Activated CD8-positive, alpha-beta memory T cell treated with anti-CD3 and anti-CD28 coated beads for 4 hours (primary cell): ENCODE results near the gene POLL.
"Not testable (repeated sequence)": the region's sequence is repeated elsewhere in the genome, so short reads cannot be mapped to it uniquely, and the experiment has no call there.

Experiments
- DNase-seq, 2 donors: peaks; one replicate each; pipeline ENCODE4 v3.0.0-alpha.2; 2020; ENCODE audit warnings: low read depth in 2 of 2

The POLL gene

GRCh38 chr10:101611096-101611905 lies 23.2 kb upstream of the POLL start:
- no peak for DNase-seq

DNA sequence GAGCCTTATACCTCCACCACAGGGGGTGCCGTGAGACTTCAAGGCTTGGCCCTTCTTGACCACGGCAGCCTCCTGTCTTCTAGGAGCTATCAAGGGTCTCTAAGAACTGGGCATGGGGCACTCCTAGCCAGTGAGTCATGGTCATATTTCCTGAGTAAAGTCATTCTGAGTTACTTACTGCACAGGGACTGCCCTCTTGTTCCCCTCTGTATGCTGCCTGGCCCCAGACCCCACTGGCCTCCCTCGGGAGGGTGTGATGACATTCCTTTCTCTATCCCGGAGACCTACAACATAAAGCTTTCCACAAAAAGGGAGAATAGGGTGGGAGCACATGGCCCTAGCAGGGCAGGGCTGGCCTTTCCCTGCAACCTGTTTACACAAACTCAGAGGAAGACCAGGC lies 21.4 kb upstream of the POLL start:
- DNase-seq: no peak

- DNase-seq: no peak
These were observed 19.1 kb upstream of the POLL start for GRCh38 chr10:101607124-101607523.

GRCh38 chr10:101602761-101603398 lies 14.8 kb upstream of the POLL start:
- DNase-seq: no peak

- DNase-seq: no peak
These were observed 13.5 kb upstream of the POLL start for GRCh38 chr10:101601541-101601940.

GRCh38 chr10:101597091-101597900 lies 9.2 kb upstream of the POLL start:
- DNase-seq: no peak

DNA sequence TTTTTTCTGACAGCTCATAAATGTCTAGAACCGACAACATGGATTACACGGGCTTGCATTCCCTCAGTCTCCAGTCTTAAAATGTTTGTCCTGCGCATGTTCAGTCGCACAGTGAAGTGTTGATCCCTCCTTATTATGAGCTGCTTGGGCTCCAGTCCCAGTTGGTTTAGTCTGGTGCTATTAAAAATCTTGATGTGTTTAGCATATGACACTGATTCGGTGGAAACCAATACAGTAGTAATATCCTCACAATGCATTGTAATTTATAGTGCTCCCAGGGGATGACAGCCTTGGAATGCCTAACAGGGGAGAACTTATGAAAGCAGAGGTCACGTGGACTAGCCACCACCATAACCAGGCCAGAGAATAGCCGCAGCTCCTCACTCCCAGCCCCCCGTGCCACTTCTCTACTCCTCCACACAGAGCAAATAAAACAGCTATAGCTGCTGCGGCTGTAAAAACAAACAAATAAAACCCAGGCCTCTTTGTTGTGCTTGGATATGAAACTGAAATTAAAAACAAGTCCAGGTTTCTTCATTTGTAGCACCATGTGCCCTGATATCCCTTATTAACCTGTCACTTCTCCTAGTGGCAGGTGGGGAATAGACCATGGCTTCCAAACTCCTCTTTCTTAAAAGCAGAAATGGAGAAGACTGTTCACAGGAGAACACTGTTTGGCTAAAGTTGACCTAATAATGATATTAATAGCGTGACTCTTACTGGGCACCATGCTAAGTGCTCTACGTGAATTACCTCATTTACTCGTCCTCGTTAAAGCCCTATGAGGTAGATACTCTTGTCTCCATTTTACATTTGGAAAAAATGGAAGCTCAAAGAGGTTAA lies 7.8 kb upstream of the POLL start:
- no peak for DNase-seq

GRCh38 chr10:101593331-101593730 lies 5.3 kb upstream of the POLL start:
- DNase-seq: not testable (repeated sequence)

DNA sequence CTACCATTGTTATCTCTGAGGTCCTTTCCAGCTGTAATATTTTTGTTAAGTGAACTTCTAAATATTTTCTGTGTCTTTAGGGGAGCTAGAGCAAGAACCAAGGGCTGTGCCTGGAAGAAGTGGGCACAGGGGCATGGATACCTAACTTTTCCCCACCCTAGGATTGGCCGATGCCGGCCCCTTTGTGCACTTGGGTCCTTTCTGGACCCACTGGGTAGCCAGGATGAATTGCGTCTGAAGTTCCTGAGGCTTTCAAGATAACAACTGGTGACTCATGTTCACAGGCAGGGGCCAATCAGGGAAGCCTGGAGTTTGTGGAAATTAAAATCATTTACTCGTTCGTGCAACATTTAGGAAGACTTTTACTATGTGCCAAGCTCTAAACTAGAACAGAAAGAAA lies 822 bp upstream of the POLL start:
- DNase-seq: no peak

- DNase-seq: no peak
These were observed 2.2 kb downstream of the POLL start for GRCh38 chr10:101585841-101586240.

DNA sequence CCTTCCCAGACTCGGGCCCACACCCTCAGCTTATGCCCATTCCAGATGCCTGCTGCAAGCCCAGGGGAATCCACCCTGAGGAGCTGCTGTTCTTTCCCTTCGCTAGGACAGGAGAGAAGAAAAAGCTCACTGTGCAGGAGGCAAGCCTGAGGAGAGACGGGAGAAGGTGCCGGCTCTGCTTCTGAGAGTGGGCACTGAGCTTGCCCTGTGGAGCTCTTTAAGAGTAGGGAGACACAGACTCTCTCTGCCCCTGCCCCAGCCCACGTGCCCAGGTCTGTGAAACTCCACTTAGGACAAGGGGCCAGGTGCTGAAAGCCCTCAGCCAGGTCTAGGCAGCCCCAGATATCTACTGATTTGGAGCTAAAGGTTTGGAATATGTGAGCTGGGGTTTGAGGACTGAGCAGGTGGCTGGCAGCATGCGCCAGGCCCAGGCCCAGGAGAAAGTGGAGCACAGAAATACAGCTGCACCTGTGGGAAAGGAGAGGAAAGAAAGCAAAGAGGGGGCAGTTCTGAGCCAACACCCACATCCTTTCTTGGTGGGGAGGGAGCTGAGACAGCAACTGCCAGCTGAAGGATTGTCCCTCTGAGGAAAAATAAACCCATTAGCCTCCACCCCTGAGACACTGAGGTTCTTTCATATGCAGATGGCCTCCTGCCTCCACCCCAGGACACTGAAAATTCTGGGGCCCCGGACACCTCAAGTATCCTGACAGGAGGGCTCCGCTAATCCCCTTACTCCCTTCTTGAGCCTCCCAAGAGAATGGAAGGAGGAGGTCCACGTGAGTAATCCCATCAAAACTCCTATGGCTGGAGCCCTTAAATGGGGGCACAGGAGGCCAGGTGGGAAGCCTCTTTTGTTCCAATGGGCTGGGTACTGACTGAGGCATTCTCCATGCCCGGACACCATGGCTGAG lies 7.3 kb downstream of the POLL start:
- no peak for DNase-seq

GRCh38 chr10:101579516-101579870 lies 8.6 kb downstream of the POLL start:
- no peak for DNase-seq

DNA sequence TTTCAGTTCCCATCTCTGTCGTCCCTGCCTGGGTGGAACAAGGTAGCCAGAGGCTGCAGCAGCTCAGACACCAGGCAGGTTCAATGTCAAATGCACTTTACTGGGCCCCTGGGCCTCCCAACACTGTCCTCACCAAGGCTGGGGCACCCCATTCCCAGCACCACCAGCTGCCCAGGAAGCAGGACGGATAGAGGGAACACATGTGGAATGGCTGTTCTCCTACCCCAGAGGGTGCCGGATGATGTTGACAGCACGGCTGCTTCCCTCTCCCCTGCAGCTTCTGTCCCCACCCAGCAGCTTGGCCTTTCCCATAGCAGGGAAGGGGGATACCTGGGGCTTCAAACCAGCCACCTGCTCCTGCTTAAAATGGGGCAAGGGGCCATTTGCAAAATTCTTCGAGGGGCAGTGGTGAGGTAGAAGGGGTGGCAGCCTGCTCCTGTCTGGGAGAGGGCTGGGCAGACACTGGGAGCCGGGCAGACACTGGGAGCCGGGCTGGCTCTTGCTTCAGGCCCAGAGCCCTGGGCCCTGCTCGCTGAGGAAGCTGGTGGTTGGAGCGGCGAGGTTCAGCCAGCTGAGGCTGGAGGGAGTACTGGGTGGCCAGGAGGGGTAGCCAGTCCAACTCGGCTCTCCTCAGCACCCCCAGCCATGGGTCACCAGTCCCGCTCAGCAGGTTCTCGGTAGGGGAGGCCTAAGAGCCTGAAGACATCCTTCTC lies 9.1 kb downstream of the POLL start:
- DNase-seq: no peak

DNA sequence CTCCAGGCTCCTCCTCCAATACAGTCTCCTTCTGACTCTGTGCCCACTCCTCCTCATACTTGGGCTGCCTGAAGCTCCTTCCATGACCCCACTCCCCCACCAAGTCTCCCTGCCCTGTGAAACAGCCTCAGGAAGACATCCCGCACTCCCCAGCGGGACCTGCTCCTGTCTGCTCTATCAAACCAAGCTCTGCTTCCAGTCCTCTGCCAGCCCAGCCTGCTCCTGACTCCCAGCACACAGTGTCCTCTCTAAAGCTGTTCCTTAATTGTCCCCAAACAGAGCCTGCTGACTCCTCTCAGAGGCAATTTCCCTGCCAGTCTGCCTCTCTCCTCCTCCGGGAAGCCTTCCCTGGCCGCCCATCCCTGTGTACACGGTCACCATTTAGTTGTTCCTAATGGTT lies 9.9 kb downstream of the POLL start:
- DNase-seq: no peak

- DNase-seq: no peak
These were observed 10.8 kb downstream of the POLL start for GRCh38 chr10:101577121-101577871.

- no peak for DNase-seq
These were observed 11.7 kb downstream of the POLL start for GRCh38 chr10:101576211-101576863.

- no peak for DNase-seq
These were observed 12.4 kb downstream of the POLL start for GRCh38 chr10:101575580-101576210.

DNA sequence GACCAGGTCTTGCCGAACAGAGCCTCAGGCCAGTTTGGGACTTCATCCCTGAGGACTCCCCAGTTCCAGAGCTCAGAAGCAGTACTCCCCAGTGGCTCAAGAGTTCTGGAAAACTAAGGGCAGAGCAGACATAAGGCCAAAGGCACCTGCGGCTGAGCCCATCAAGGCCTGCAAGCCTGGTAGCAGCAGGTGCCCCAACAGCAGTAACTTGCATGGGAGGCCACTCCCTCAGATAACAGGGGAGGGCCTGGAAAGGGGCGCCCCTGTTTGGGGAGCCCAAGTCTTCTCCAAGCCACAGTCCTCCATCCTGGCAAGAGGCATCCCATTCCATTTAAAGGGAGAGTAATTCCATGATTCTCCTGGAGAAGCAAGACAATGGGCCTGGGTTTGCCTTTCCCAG lies 13.0 kb downstream of the POLL start:
- no peak for DNase-seq
